NAMALWA (cell line): ENCODE measurements around the gene SSR1.
A peak's percentile ranks its signal among the peaks of the same experiment; 100 is the strongest.
"Not testable (repeated sequence)": the region's sequence is repeated elsewhere in the genome, so short reads cannot be mapped to it uniquely, and the experiment has no call there.

Source experiments
- DNase-seq: peaks from one replicate; pipeline ENCODE4 v3.0.0-alpha.2; 2015; ENCODE audit warnings: low spot score

SSR1 gene

GRCh38 chr6:7317538-7317937 lies 4.5 kb upstream of the SSR1 start:
- DNase-seq: no peak

- DNase-seq: no peak
These were observed 3.9 kb upstream of the SSR1 start for GRCh38 chr6:7316658-7317533.

- DNase-seq: no peak
These were observed 3.0 kb upstream of the SSR1 start for GRCh38 chr6:7315948-7316365.

GRCh38 chr6:7315087-7315947 lies 2.3 kb upstream of the SSR1 start:
- DNase-seq: not testable (repeated sequence)

- DNase-seq: no peak
These were observed 1.4 kb upstream of the SSR1 start for GRCh38 chr6:7314414-7314813.

GRCh38 chr6:7313505-7314165 lies 636 bp upstream of the SSR1 start:
- no peak for DNase-seq

- DNase-seq: peak; percentile 63
These were observed 933 bp downstream of the SSR1 start for GRCh38 chr6:7311917-7312615.

GRCh38 chr6:7311176-7311575 lies 1.8 kb downstream of the SSR1 start:
- no peak for DNase-seq

GRCh38 chr6:7309050-7309449 lies 3.9 kb downstream of the SSR1 start:
- no peak for DNase-seq

GRCh38 chr6:7307533-7307932 lies 5.5 kb downstream of the SSR1 start:
- no peak for DNase-seq

- DNase-seq: no peak
These were observed 8.2 kb downstream of the SSR1 start for GRCh38 chr6:7304821-7305220.

- DNase-seq: no peak
These were observed 11.3 kb downstream of the SSR1 start for GRCh38 chr6:7301702-7302101.

GRCh38 chr6:7300926-7301325 lies 12.1 kb downstream of the SSR1 start:
- DNase-seq: no peak

- DNase-seq: no peak
These were observed 14.9 kb downstream of the SSR1 start for GRCh38 chr6:7298113-7298512.

- DNase-seq: no peak
These were observed 16.4 kb downstream of the SSR1 start for GRCh38 chr6:7296602-7297001.

- no peak for DNase-seq
These were observed 17.1 kb downstream of the SSR1 start for GRCh38 chr6:7295916-7296315.

GRCh38 chr6:7292596-7293255 lies 20.3 kb downstream of the SSR1 start:
- no peak for DNase-seq

- no peak for DNase-seq
These were observed 22.9 kb downstream of the SSR1 start for GRCh38 chr6:7290079-7290478.

- DNase-seq: no peak
These were observed 27.6 kb downstream of the SSR1 start for GRCh38 chr6:7285416-7285815.

- no peak for DNase-seq
These were observed 29.3 kb downstream of the SSR1 start for GRCh38 chr6:7283676-7284075.
